Neural cell (in vitro differentiated cells): ENCODE results near the gene PPIL4. TPM values are rescaled to one million over a fixed set of nuclear protein-coding genes. Genes with fewer than 3 reads are reported as not detected.

Experiments
- H2AFZ ChIP-seq: fragments of 200-600, 300-800 bp; sonication (generic), shearing (Covaris generic); 2 replicates; pipeline ENCODE4 v1.6.0; 2014; ENCODE audit warnings: low read depth, mild to moderate bottlenecking, antibody characterized with exemption, low read length, moderate library complexity
- H3F3A ChIP-seq: fragments of 200-600 bp; shearing (Covaris generic); 2 replicates; pipeline ENCODE4 v1.6.1; 2016; ENCODE audit warnings: mild to moderate bottlenecking, moderate library complexity, mixed read lengths, antibody characterized with exemption, low read length; ENCODE audit not compliant: insufficient read depth, poor library complexity, severe bottlenecking
- H3K27ac ChIP-seq: fragments of 200-600, 300-800 bp; sonication (generic), shearing (Covaris generic); 2 replicates; pipeline ENCODE4 v1.5.1; 2014; ENCODE audit warnings: mild to moderate bottlenecking, low read length, moderate library complexity
- H3K27me3 ChIP-seq: fragments of 300-800, 200-600 bp; sonication (generic), shearing (Covaris generic); 2 replicates; pipeline ENCODE4 v1.6.0; 2014; ENCODE audit warnings: mild to moderate bottlenecking, low read depth, low read length, moderate library complexity; ENCODE audit not compliant: insufficient read depth
- H3K36me3 ChIP-seq: fragments of 300-800, 200-600 bp; sonication (generic), shearing (Covaris generic); 2 replicates; pipeline ENCODE4 v1.5.1; 2014; ENCODE audit warnings: mild to moderate bottlenecking, antibody characterized with exemption, low read length, moderate library complexity; ENCODE audit not compliant: insufficient read depth
- H3K4me2 ChIP-seq: fragments of 300-800, 200-600 bp; sonication (generic), shearing (Covaris generic); 2 replicates; pipeline ENCODE4 v1.6.0; 2014; ENCODE audit warnings: mild to moderate bottlenecking, low read length
- H3K4me3 ChIP-seq: fragments of 300-800, 200-600 bp; sonication (generic), shearing (Covaris generic); 2 replicates; pipeline ENCODE4 v1.5.1; 2014; ENCODE audit warnings: mild to moderate bottlenecking, low read length, moderate library complexity
- H3K79me2 ChIP-seq: fragments of 200-600 bp; shearing (Covaris generic); replicated peaks from 2 replicates; pipeline ENCODE4 v1.6.0; 2014; ENCODE audit warnings: mild to moderate bottlenecking, low read length, moderate library complexity; ENCODE audit not compliant: insufficient read depth
- H3K9ac ChIP-seq: fragments of 300-800, 200-600 bp; sonication (generic), shearing (Covaris generic); 2 replicates; pipeline ENCODE4 v1.6.1; 2016; ENCODE audit warnings: mild to moderate bottlenecking, low read length, mixed read lengths
- H3K9me2 ChIP-seq: fragments of 200-600 bp; shearing (Covaris generic); 2 replicates; pipeline ENCODE4 v1.6.1; 2016; ENCODE audit warnings: mild to moderate bottlenecking, low read length, mixed read lengths; ENCODE audit not compliant: insufficient read depth
- H3K9me3 ChIP-seq: fragments of 200-600, 300-800 bp; sonication (generic), shearing (Covaris generic); 2 replicates; pipeline ENCODE4 v1.6.1; 2016; ENCODE audit warnings: mild to moderate bottlenecking, mixed run types, low read length, moderate library complexity, mixed read lengths
- H4K20me1 ChIP-seq: fragments of 200-600 bp; shearing (Covaris generic); 2 replicates; pipeline ENCODE4 v1.6.1; 2016; ENCODE audit warnings: mild to moderate bottlenecking, mixed run types; ENCODE audit not compliant: insufficient read depth
- CTCF ChIP-seq: fragments of 450-650 bp; IDR thresholded peaks from 2 replicates; pipeline ENCODE4 v1.5.1; 2014; ENCODE audit warnings: antibody characterized with exemption, mild to moderate bottlenecking, moderate library complexity; ENCODE audit not compliant: poor library complexity, severe bottlenecking
- EP300 ChIP-seq: fragments of 450-650 bp; conservative IDR thresholded peaks from 2 replicates; pipeline ENCODE4 v1.6.1; 2014; ENCODE audit warnings: antibody characterized with exemption, mild to moderate bottlenecking, moderate library complexity; ENCODE audit not compliant: poor library complexity, severe bottlenecking
- EZH2 ChIP-seq: fragments of 200-600, 300-800 bp; shearing (Covaris generic), sonication (generic); IDR thresholded peaks from 2 replicates; pipeline ENCODE4 v1.6.1; 2014; ENCODE audit warnings: antibody characterized with exemption, low read length, borderline replicate concordance, mild to moderate bottlenecking; ENCODE audit not compliant: insufficient read depth, poor library complexity, severe bottlenecking
- MXI1 ChIP-seq: fragments of 450-650 bp; conservative IDR thresholded peaks from 2 replicates; pipeline ENCODE4 v1.6.1; 2014; ENCODE audit warnings: antibody characterized with exemption, mild to moderate bottlenecking; ENCODE audit not compliant: poor library complexity, severe bottlenecking
- POLR2AphosphoS5 ChIP-seq: IDR thresholded peaks from 2 replicates; pipeline ENCODE4 v1.6.1; 2012
- RAD21 ChIP-seq: fragments of 450-650 bp; conservative IDR thresholded peaks from 2 replicates; pipeline ENCODE4 v1.6.1; 2014; ENCODE audit warnings: antibody characterized with exemption, mild to moderate bottlenecking, moderate library complexity
- SMC3 ChIP-seq: fragments of 450-650 bp; conservative IDR thresholded peaks from 2 replicates; pipeline ENCODE4 v1.6.1; 2014; ENCODE audit warnings: antibody characterized with exemption, mild to moderate bottlenecking, moderate library complexity; ENCODE audit not compliant: poor library complexity
- TAF1 ChIP-seq: IDR thresholded peaks from 2 replicates; pipeline ENCODE4 v1.6.1; 2012; ENCODE audit warnings: low read depth
- polyA plus RNA-seq: library from polyadenylated mRNA; depleted of rRNA; stranded (reverse); fragments of >200 nt; gene quantifications from 2 replicates; pipeline ENCODE4 v1.2.3, GENCODE V29; 2014
- TF ChIP-seq, protein P1 (sequence below): IDR thresholded peaks from 2 replicates; pipeline ENCODE4 v1.6.1; 2012; ENCODE audit warnings: borderline replicate concordance

PPIL4 gene
- polyA plus RNA-seq, 1 donor from 2014 or later = 57.2 TPM

DNA sequence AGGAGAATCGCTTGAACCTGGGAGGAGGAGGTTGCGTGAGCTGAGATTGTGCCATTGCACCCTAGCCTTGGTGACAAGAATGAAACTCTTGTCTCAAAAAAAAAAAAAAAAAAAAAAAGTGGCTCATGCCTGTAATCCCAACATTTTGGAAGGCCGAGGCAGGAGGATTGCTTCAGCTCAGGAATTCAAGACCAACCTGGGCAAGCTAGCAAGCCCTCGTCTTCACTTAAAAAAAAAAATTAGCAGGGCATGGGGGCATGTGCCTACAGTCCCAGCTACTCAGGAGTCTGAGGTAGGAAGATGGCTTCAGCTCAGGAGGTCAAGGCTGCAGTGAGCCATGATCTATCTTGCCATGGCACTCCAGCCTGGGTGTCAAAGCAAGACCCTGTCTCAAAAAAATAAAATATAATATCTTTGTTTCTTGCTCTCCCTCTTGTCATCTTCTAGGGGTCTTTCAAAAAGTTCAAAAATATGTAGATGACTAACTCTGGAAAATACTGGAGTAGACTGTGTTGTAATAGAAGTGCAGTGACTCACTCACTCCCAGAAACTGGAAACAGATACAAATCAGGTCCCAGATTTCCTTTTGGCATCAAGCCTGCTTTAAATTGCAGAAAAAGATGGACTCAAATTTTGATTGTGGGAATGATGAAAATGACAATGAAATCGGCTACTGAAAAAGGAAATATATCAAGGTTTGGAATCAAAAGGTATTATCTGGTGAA is 17.5 kb upstream of the PPIL4 start:
- Histone ChIP-seq H3K27me3 (peaks cover 28% of the 10 kb centered on the region), H3K9ac (no peak overlapping the region), H3K9me3 (no peaks in the 10 kb centered on the region), H3K4me2 (no peak overlapping the region), H3F3A (no peaks in the 10 kb centered on the region), H4K20me1 (peaks cover 6% of the 10 kb centered on the region), H3K4me3 (no peak overlapping the region), H3K36me3 (no peaks in the 10 kb centered on the region), H3K79me2 (peaks cover 15% of the 10 kb centered on the region), H2AFZ (no peak overlapping the region), H3K9me2 (no peaks in the 10 kb centered on the region), H3K27ac (no peak overlapping the region)
- TF ChIP-seq, protein P1, sequence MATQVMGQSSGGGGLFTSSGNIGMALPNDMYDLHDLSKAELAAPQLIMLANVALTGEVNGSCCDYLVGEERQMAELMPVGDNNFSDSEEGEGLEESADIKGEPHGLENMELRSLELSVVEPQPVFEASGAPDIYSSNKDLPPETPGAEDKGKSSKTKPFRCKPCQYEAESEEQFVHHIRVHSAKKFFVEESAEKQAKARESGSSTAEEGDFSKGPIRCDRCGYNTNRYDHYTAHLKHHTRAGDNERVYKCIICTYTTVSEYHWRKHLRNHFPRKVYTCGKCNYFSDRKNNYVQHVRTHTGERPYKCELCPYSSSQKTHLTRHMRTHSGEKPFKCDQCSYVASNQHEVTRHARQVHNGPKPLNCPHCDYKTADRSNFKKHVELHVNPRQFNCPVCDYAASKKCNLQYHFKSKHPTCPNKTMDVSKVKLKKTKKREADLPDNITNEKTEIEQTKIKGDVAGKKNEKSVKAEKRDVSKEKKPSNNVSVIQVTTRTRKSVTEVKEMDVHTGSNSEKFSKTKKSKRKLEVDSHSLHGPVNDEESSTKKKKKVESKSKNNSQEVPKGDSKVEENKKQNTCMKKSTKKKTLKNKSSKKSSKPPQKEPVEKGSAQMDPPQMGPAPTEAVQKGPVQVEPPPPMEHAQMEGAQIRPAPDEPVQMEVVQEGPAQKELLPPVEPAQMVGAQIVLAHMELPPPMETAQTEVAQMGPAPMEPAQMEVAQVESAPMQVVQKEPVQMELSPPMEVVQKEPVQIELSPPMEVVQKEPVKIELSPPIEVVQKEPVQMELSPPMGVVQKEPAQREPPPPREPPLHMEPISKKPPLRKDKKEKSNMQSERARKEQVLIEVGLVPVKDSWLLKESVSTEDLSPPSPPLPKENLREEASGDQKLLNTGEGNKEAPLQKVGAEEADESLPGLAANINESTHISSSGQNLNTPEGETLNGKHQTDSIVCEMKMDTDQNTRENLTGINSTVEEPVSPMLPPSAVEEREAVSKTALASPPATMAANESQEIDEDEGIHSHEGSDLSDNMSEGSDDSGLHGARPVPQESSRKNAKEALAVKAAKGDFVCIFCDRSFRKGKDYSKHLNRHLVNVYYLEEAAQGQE = no peak
- no peak for TF ChIP-seq EP300
- no peak for TF ChIP-seq POLR2AphosphoS5
- TF ChIP-seq TAF1 = no peak
- no peak for TF ChIP-seq EZH2
- no peak for TF ChIP-seq CTCF
- TF ChIP-seq MXI1 = no peak
- TF ChIP-seq SMC3 = no peak
- no peak for TF ChIP-seq RAD21

DNA sequence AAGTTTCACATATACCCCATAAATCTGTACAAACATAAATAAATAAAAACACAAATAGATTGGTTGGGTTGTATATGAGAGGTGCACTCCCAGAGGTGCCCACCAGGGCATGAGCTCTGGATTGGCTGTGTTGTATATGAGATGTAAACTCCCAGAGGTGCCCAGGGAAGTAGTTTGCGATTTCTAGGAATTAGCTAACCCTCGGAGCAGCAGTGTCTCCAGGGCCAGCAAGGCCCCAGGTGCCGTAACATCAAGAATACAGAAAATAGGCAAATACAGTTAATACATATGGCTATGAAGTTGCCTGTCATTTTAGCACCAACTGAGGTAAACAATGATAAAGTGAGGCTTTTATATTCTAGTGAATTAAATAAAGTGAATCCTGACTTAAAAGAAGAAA is 14.9 kb upstream of the PPIL4 start:
- Histone ChIP-seq H3K36me3 (no peaks in the 10 kb centered on the region), H3K4me3 (no peak overlapping the region), H3K4me2 (no peak overlapping the region), H3K9ac (no peak overlapping the region), H4K20me1 (no peaks in the 10 kb centered on the region), H3K9me3 (no peaks in the 10 kb centered on the region), H2AFZ (no peak overlapping the region), H3F3A (no peaks in the 10 kb centered on the region), H3K9me2 (no peaks in the 10 kb centered on the region), H3K27ac (no peak overlapping the region), H3K27me3 (peaks cover 28% of the 10 kb centered on the region), H3K79me2 (no peaks in the 10 kb centered on the region)
- TF ChIP-seq CTCF = peak; percentile 39
- TF ChIP-seq, protein P1 = no peak
- no peak for TF ChIP-seq RAD21
- no peak for TF ChIP-seq TAF1
- no peak for TF ChIP-seq EP300
- no peak for TF ChIP-seq POLR2AphosphoS5
